GM23338 (cell line): ENCODE results near the gene FNDC10. TPM values are rescaled to one million over a fixed set of nuclear protein-coding genes. Genes with fewer than 3 reads are reported as not detected.
A peak's percentile ranks its signal among the peaks of the same experiment; 100 is the strongest.

Source experiments
- ATAC-seq: fragments of 200-7000 bp; cut with Tn5 transposase; 3 replicates; pipeline ENCODE4 v1.9.1; 2020
- DNase-seq: peaks from one replicate; pipeline ENCODE4 v3.0.0-alpha.2; 2015; ENCODE audit warnings: low spot score
- H2AFZ ChIP-seq: fragments of 200-600 bp; sonication (generic); 2 replicates; pipeline ENCODE4 v1.8.0; 2016; ENCODE audit warnings: antibody characterized with exemption, mild to moderate bottlenecking, moderate library complexity
- H3F3A ChIP-seq: fragments of 200-600 bp; sonication (generic); replicated peaks from 2 replicates; pipeline ENCODE4 v1.8.0; 2017; ENCODE audit warnings: antibody characterized with exemption, mixed run types, low read depth
- H3K27ac ChIP-seq: fragments of 200-600 bp; sonication (generic); 2 replicates; pipeline ENCODE4 v1.6.1; 2016; ENCODE audit warnings: low read depth
- H3K27me3 ChIP-seq: fragments of 200-600 bp; sonication (generic); 2 replicates; pipeline ENCODE4 v1.8.0; 2016; ENCODE audit warnings: mild to moderate bottlenecking, mixed run types, moderate library complexity; ENCODE audit not compliant: insufficient read depth
- H3K36me3 ChIP-seq: fragments of 200-600 bp; sonication (generic); 2 replicates; pipeline ENCODE4 v1.8.0; 2016; ENCODE audit warnings: mild to moderate bottlenecking; ENCODE audit not compliant: insufficient read depth
- H3K4me1 ChIP-seq: fragments of 200-600 bp; sonication (generic); 2 replicates; pipeline ENCODE4 v1.8.0; 2016; ENCODE audit warnings: mild to moderate bottlenecking, moderate library complexity; ENCODE audit not compliant: insufficient read depth
- H3K4me2 ChIP-seq: fragments of 200-600 bp; sonication (generic); 2 replicates; pipeline ENCODE4 v1.7.1; 2017; ENCODE audit warnings: mixed run types
- H3K4me3 ChIP-seq: fragments of 200-600 bp; sonication (generic); 2 replicates; pipeline ENCODE4 v1.6.1; 2016; ENCODE audit warnings: mixed run types
- H3K79me2 ChIP-seq: fragments of 200-600 bp; sonication (generic); replicated peaks from 2 replicates; pipeline ENCODE4 v1.8.0; 2017; ENCODE audit warnings: mild to moderate bottlenecking; ENCODE audit not compliant: insufficient read depth
- H3K9me2 ChIP-seq: fragments of 200-600 bp; sonication (generic); 2 replicates; pipeline ENCODE4 v1.8.0; 2017; ENCODE audit not compliant: insufficient read depth
- H4K20me1 ChIP-seq: fragments of 200-600 bp; sonication (generic); replicated peaks from 2 replicates; pipeline ENCODE4 v1.8.0; 2017; ENCODE audit warnings: mild to moderate bottlenecking; ENCODE audit not compliant: insufficient read depth
- H3K27ac Mint-ChIP-seq: 2 replicates; pipeline ENCODE4 v1.8.0; 2020; ENCODE audit warnings: inconsistent platforms, mild to moderate bottlenecking, moderate library complexity, mixed read lengths
- H3K27me3 Mint-ChIP-seq: 3 replicates; pipeline ENCODE4 v1.8.0; 2022; ENCODE audit warnings: low read depth, mild to moderate bottlenecking, moderate library complexity, mixed read lengths, inconsistent platforms; ENCODE audit not compliant: insufficient read depth, poor library complexity
- H3K36me3 Mint-ChIP-seq: 3 replicates; pipeline ENCODE4 v1.8.0; 2021; ENCODE audit warnings: low read depth, mild to moderate bottlenecking, inconsistent platforms, moderate library complexity, mixed read lengths
- H3K4me1 Mint-ChIP-seq: 3 replicates; pipeline ENCODE4 v1.8.0; 2020; ENCODE audit warnings: mild to moderate bottlenecking, inconsistent platforms, mixed read lengths
- H3K4me3 Mint-ChIP-seq: 3 replicates; pipeline ENCODE4 v1.8.0; 2021; ENCODE audit warnings: moderate library complexity, mild to moderate bottlenecking, inconsistent platforms, mixed read lengths
- H3K9me3 Mint-ChIP-seq: 3 replicates; pipeline ENCODE4 v1.8.0; 2020; ENCODE audit warnings: moderate library complexity, mild to moderate bottlenecking, inconsistent platforms, mixed read lengths
- CREB1 ChIP-seq: fragments of 250-450 bp; sonication (Bioruptor Pico); IDR thresholded peaks from 2 replicates; pipeline ENCODE4 v1.5.0; 2020; ENCODE audit warnings: low read depth, mild to moderate bottlenecking, moderate library complexity
- EZH2 ChIP-seq: fragments of 200-600 bp; sonication (generic); IDR thresholded peaks from one replicate; pipeline ENCODE4 v1.8.0; 2017; ENCODE audit warnings: antibody characterized with exemption, mild to moderate bottlenecking, low read depth; ENCODE audit not compliant: unreplicated experiment
- EZH2phosphoT487 ChIP-seq: fragments of 200-600 bp; sonication (generic); IDR thresholded peaks from one replicate; pipeline ENCODE4 v1.8.1; 2018; ENCODE audit warnings: antibody characterized with exemption; ENCODE audit not compliant: unreplicated experiment
- JUNB ChIP-seq: IDR thresholded peaks from one replicate; pipeline ENCODE4 v1.6.1; 2016; ENCODE audit warnings: antibody characterized with exemption; ENCODE audit not compliant: unreplicated experiment
- NANOG ChIP-seq: IDR thresholded peaks from 2 replicates; pipeline ENCODE4 v1.6.1; 2016; ENCODE audit warnings: antibody characterized with exemption, borderline replicate concordance
- POLR2AphosphoS5 ChIP-seq: IDR thresholded peaks from 2 replicates; pipeline ENCODE4 v1.6.1; 2016; ENCODE audit warnings: antibody characterized with exemption, low read depth
- ZNF114 ChIP-seq: fragments of 250-450 bp; sonication (Bioruptor Pico); IDR thresholded peaks from 2 replicates; pipeline ENCODE4 v1.5.0; 2020; ENCODE audit warnings: mild to moderate bottlenecking, moderate library complexity
- ZNF331 ChIP-seq: fragments of 250-450 bp; sonication (Bioruptor Pico); IDR thresholded peaks from 2 replicates; pipeline ENCODE4 v1.5.0; 2020; ENCODE audit warnings: low read depth, mild to moderate bottlenecking, moderate library complexity
- polyA plus RNA-seq: library from polyadenylated mRNA; unstranded; fragments of >200 nt; fragmentation: Nextera tagmentation; extraction: Ambion mirVana; gene quantifications from 2 replicates; pipeline ENCODE4 v1.2.1, GENCODE V29; 2016
- total RNA-seq: library from RNA; depleted of rRNA; stranded (reverse); fragments of >200 nt; shearing (Covaris generic); gene quantifications from 2 replicates; pipeline ENCODE4 v1.2.3, GENCODE V29; 2014
- TF ChIP-seq, protein P1 (sequence below): IDR thresholded peaks from one replicate; pipeline ENCODE4 v1.6.1; 2018; ENCODE audit warnings: antibody characterized with exemption; ENCODE audit not compliant: unreplicated experiment
- TF ChIP-seq, protein P2 (sequence below), 2 experiments: fragments of 200-600 bp in 1 of 2; sonication (generic) in 1 of 2; conservative IDR thresholded peaks; 2 replicates each; pipeline versions ENCODE4 v1.5.1 to v1.6.1; 2016 to 2017; ENCODE audit warnings: antibody characterized with exemption in 2 of 2, low read depth in 2 of 2, mild to moderate bottlenecking in 2 of 2, moderate library complexity in 1 of 2
- TF ChIP-seq, protein P3 (sequence below): IDR thresholded peaks from 2 replicates; pipeline ENCODE4 v1.6.1; 2016; ENCODE audit warnings: antibody characterized with exemption

The FNDC10 gene
- total and polyA plus RNA-seq, 2 experiments from 2014 or later = 7.7 to 15.1 TPM

DNA sequence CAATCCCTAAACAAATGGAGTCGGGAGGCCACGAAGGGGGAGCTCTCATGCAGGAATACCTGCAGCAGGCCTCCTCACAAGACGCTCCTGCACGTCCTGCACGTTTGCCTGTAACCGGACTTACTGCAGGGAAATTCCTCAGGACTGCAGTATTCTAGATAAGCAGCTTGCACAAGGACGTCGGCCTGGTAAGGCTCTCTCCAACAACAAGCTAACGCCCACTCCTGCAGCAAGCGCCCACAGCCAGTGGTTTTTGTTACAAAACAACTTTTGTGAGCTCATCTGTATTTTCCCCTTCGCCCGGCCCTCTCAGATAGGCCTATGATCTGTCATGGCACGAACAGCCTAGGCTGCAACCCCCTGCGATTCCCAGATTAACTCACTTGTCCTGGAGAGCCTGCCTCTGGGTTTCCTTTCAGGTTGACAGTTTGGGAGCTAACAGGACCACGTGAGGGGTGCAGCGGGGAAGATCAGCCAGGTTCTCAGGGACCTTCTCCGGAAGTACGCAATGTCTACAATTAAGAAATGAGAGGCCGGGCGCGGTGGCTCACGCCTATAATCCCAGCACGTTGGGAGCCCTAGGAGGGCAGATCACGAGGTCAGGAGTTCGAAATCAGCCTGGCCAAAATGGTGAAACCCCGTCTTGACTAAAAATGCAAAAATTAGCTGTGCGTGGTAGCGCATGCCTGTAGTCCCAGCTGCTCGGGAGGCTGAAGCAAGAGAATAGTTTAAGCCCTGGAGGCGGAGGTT lies 14.4 kb upstream of the FNDC10 start (continued):
- TF ChIP-seq POLR2AphosphoS5 = no peak
- no peak for TF ChIP-seq JUNB
- no peak for TF ChIP-seq CREB1 (CRISPR knock-in tag)
- TF ChIP-seq, protein P1, sequence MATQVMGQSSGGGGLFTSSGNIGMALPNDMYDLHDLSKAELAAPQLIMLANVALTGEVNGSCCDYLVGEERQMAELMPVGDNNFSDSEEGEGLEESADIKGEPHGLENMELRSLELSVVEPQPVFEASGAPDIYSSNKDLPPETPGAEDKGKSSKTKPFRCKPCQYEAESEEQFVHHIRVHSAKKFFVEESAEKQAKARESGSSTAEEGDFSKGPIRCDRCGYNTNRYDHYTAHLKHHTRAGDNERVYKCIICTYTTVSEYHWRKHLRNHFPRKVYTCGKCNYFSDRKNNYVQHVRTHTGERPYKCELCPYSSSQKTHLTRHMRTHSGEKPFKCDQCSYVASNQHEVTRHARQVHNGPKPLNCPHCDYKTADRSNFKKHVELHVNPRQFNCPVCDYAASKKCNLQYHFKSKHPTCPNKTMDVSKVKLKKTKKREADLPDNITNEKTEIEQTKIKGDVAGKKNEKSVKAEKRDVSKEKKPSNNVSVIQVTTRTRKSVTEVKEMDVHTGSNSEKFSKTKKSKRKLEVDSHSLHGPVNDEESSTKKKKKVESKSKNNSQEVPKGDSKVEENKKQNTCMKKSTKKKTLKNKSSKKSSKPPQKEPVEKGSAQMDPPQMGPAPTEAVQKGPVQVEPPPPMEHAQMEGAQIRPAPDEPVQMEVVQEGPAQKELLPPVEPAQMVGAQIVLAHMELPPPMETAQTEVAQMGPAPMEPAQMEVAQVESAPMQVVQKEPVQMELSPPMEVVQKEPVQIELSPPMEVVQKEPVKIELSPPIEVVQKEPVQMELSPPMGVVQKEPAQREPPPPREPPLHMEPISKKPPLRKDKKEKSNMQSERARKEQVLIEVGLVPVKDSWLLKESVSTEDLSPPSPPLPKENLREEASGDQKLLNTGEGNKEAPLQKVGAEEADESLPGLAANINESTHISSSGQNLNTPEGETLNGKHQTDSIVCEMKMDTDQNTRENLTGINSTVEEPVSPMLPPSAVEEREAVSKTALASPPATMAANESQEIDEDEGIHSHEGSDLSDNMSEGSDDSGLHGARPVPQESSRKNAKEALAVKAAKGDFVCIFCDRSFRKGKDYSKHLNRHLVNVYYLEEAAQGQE = no peak
- TF ChIP-seq EZH2 = no peak
- TF ChIP-seq ZNF331 (CRISPR knock-in tag) = no peak

DNA sequence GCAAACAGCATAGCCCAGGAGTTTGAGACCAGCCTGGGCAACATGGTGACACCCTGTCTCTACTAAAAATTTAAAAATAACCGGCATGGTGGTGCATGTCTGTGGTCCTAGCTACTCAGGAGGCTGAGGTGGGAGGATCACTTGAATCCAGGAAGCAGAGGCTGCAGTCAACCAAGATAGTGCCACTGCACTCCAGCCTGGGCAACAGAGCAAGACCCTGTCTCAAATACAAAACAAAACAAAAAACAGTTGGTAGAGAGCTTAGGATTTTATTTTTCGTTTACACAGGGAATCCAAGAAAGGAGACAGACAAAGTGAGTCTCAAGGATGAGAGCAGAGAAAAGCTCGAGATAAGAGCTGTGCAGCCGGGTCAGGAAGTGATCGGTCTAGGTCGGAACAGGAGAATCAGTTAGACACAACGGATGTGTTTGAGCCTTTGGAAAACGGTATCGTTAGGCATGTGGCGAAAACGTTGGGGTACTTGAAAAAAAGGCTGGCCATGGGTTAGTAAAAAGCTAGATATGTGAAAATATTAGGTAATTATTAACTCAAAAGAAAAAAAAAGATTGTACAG lies 13.7 kb upstream of the FNDC10 start:
- H3K27ac Mint-ChIP-seq = no peak overlapping the region
- Histone ChIP-seq H3K27ac (no peak overlapping the region), H4K20me1 (peaks cover 11% of the 10 kb centered on the region), H3F3A (peaks cover 11% of the 10 kb centered on the region; the same call in 1 of the 2 replicates), H3K4me1 (peaks cover 6% of the 10 kb centered on the region; the same call in 1 of the 2 replicates), H2AFZ (no peak overlapping the region), H3K9me2 (no peaks in the 10 kb centered on the region), H3K4me3 (peak overlapping the region; percentile 96; the same call in 1 of the 2 replicates), H3K27me3 (no peaks in the 10 kb centered on the region), H3K79me2 (peaks cover 16% of the 10 kb centered on the region; the same call in 1 of the 2 replicates), H3K4me2 (peak overlapping the region; percentile 90), H3K36me3 (no peaks in the 10 kb centered on the region)
- DNase-seq = no peak
- H3K4me3 Mint-ChIP-seq = peak overlapping the region; percentile 95
- peaks cover 2% of the 10 kb centered on the region; the same call in 2 of the 3 replicates for H3K36me3 Mint-ChIP-seq
- peaks cover 12% of the 10 kb centered on the region for H3K27me3 Mint-ChIP-seq
- no peak for ATAC-seq
- no peaks in the 10 kb centered on the region for H3K9me3 Mint-ChIP-seq
- peaks cover 19% of the 10 kb centered on the region for H3K4me1 Mint-ChIP-seq
- TF ChIP-seq EZH2phosphoT487 (no peak), CREB1 (CRISPR knock-in tag) (no peak), ZNF114 (CRISPR knock-in tag) (no peak), JUNB (no peak), POLR2AphosphoS5 (no peak), NANOG (no peak), ZNF331 (CRISPR knock-in tag) (no peak)
- TF ChIP-seq, protein P2, sequence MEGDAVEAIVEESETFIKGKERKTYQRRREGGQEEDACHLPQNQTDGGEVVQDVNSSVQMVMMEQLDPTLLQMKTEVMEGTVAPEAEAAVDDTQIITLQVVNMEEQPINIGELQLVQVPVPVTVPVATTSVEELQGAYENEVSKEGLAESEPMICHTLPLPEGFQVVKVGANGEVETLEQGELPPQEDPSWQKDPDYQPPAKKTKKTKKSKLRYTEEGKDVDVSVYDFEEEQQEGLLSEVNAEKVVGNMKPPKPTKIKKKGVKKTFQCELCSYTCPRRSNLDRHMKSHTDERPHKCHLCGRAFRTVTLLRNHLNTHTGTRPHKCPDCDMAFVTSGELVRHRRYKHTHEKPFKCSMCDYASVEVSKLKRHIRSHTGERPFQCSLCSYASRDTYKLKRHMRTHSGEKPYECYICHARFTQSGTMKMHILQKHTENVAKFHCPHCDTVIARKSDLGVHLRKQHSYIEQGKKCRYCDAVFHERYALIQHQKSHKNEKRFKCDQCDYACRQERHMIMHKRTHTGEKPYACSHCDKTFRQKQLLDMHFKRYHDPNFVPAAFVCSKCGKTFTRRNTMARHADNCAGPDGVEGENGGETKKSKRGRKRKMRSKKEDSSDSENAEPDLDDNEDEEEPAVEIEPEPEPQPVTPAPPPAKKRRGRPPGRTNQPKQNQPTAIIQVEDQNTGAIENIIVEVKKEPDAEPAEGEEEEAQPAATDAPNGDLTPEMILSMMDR (conservative IDR thresholded peaks at IDR 0.05; ENCODE audit: low read depth in 2 of 2) = no peak
- TF ChIP-seq, protein P3, sequence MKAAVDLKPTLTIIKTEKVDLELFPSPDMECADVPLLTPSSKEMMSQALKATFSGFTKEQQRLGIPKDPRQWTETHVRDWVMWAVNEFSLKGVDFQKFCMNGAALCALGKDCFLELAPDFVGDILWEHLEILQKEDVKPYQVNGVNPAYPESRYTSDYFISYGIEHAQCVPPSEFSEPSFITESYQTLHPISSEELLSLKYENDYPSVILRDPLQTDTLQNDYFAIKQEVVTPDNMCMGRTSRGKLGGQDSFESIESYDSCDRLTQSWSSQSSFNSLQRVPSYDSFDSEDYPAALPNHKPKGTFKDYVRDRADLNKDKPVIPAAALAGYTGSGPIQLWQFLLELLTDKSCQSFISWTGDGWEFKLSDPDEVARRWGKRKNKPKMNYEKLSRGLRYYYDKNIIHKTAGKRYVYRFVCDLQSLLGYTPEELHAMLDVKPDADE = no peak
- TF ChIP-seq, protein P1 = no peak
